Left colon (tissue), 2 donors: ENCODE data around the gene SHROOM3. TPM values are rescaled to one million over a fixed set of nuclear protein-coding genes. Genes with fewer than 3 reads are reported as not detected.

Source experiments
- ATAC-seq: fragments of 200-7000 bp; cut with Tn5 transposase; one replicate; pipeline ENCODE4 v1.9.1; 2020; ENCODE audit warnings: mild to moderate bottlenecking, moderate library complexity
- DNase-seq, 2 donors: peaks; one replicate each; pipeline ENCODE4 v3.0.0-alpha.2; 2020
- intact Hi-C, 2 donors: fragments of 100-400 bp; cut with DNase I in 1 of 2; cut with micrococcal nuclease in 1 of 2; formaldehyde crosslinking; loops; one replicate each; pipeline versions ENCODE4 v1.11.2 to v1.14.0; 2022; cut with DNase I, micrococcal nuclease
- total RNA-seq, 2 donors: library from RNA; stranded (reverse); fragmentation: NEBNext Ultra II Directional; extraction: Animal tissue kit (Norgen Biotek cat#: 25700); gene quantifications; one replicate each; pipeline ENCODE4 v1.2.1, GENCODE V29; 2021
- donor health status: DM: no; HTN: no; CAD: no.
- donor health status: DM: yes; HTN: yes; CAD: no.

SHROOM3 gene
- total RNA-seq, 2 donors from 2014 or later: 158 to 248 TPM

DNA sequence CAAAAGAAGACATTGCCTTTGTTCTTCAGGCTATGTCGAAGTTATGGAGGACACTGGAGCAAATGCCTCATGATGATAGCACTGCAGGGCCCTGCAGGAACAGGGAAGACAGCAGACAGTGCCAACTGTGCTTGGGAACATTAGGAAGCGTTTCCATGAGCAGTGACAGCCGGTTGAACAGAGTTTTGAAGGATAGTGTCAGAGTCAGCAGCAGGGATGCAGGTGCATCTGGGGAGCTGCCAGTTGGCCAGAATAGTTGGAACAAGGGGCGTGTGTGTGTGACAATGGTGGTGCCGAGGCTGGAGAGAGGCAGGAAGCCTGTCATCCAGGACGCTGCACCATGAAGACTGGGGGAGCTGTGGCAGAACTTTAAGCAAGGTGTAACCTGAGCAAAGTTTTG, 88.6 kb downstream of the SHROOM3 start:
- DNase-seq (no peak), ATAC-seq (no peak)
- intact Hi-C loops: no loop called here

GRCh38 chr4:76525751-76526150, 90.7 kb downstream of the SHROOM3 start:
- ATAC-seq (peak; percentile 72), DNase-seq (no peak)
- intact Hi-C loops: no loop called here

GRCh38 chr4:76526585-76526990, 91.6 kb downstream of the SHROOM3 start:
- peak; percentile 96 for ATAC-seq
- no peak for DNase-seq
- intact Hi-C loops: no loop called here

DNA sequence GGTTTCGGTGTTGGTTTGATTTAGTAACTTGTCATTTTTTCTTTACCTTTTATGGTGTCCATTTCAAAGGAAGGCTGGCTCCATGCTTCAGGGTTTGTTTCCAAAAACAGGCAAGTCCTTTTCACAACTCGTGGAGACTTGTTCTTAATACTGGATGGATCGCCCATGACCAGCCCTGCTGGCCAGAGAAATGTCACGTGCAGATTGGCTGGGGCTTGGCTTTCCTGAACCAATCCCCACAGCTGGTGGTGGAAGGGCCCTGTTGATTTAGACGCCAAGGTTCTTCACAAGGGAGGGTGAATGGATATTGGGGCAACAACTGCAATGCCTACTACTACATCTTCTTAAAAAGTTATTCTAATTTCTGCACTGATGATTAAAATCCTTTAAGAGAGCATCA, 92.6 kb downstream of the SHROOM3 start:
- no peak for ATAC-seq
- DNase-seq: no peak
- intact Hi-C loops: no loop called here

- intact Hi-C loops: no loop called here
- no peak for DNase-seq
- no peak for ATAC-seq
These were observed 96.6 kb downstream of the SHROOM3 start for GRCh38 chr4:76531597-76531996.

GRCh38 chr4:76532805-76533204, 97.8 kb downstream of the SHROOM3 start:
- ATAC-seq: no peak
- intact Hi-C loops: no loop called here

DNA sequence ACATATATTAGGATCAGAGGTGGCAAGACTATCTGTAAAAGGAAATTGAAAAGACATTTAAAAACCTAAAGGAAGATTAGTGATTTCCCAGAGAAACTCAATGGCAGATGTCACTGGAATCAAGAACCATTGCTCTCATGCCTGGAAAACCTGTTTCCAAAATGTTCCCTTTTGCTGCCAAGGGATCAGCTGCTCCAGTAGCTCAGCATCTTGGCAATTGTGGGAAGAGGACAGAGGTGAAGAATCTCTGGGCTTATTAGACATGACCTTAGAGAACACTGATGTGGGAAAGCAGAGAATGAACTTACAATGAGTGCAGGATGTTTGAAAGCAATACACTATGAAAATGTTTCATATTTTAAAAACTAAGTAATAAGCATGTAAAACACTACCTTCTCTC, 98.3 kb downstream of the SHROOM3 start:
- ATAC-seq (no peak), DNase-seq (no peak)
- intact Hi-C loops: no loop called here

More at GRCh38 chr4:76532805-76533204, 97.8 kb downstream of the SHROOM3 start:
- DNase-seq: no peak

DNA sequence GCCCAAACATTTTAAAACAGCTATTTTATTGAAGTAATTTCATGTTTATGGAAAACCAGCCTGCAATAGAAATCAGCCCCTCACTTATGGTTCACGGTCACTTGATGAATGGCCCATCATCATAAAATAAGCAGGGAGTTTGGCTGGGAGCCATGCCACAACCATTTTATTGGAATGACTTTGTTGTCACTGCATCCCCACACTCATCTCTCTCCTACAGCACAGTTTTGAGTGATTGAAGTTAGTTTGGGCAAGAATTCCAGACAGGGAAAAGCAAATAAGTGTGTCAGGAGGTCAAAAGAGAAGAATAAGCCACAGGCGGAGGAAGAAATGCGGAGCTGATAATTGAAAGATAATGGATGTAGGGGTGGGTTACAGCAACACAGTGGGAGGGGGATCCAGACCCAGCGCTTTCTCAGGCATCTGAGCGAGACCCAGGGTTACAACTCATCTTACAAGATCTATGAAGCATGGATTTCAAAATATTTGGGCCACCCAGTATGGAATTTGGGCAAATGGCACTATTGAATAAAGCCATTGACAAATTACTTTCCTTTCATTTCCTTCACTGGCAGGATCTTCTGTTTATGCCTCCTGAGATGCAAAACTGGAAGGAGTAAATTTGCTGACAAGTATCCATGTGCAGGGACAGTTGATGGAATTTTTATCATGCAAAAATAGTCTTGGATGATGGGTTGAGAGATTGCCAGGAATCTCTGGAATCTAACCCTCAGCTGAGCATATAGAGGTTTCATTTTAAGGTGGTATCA, 100.8 kb downstream of the SHROOM3 start:
- DNase-seq (peak in 1 of 2 donors; percentile 67), ATAC-seq (peak; percentile 58)
- intact Hi-C loops: no loop called here

- intact Hi-C loops: no loop called here
- DNase-seq (no peak), ATAC-seq (no peak)
These were observed 101.3 kb downstream of the SHROOM3 start for GRCh38 chr4:76536373-76536689.

GRCh38 chr4:76538296-76538695, 103.3 kb downstream of the SHROOM3 start:
- DNase-seq (no peak), ATAC-seq (no peak)
- intact Hi-C loops: no loop called here

- intact Hi-C loops: no loop called here
- ATAC-seq (peak; percentile 37), DNase-seq (no peak)
These were observed 105.0 kb downstream of the SHROOM3 start for GRCh38 chr4:76539979-76540378.

GRCh38 chr4:76540486-76540885, 105.5 kb downstream of the SHROOM3 start:
- intact Hi-C loops: no loop called here
- no peak for ATAC-seq

DNA sequence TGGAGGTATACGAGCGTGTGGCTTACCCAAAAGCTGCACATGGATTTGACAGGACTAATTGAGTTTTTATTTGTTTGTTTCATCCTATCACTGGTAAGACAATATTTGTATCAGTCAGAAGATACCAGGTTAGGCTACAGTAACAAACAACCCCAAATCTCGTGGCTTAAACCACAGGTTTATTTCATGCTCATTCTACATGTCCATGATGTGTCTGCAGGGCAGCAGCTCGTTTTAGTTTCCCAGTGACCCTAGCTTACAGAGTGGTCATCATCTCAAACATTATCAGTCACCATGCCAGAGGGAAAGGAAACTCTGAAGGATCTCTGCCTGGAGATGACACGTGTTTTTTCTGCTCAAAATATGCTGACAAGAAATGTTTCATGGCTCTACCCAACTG, 108.3 kb downstream of the SHROOM3 start:
- no peak for DNase-seq
- intact Hi-C loops: no loop called here
- no peak for ATAC-seq

More at GRCh38 chr4:76540486-76540885, 105.5 kb downstream of the SHROOM3 start:
- DNase-seq: no peak

DNA sequence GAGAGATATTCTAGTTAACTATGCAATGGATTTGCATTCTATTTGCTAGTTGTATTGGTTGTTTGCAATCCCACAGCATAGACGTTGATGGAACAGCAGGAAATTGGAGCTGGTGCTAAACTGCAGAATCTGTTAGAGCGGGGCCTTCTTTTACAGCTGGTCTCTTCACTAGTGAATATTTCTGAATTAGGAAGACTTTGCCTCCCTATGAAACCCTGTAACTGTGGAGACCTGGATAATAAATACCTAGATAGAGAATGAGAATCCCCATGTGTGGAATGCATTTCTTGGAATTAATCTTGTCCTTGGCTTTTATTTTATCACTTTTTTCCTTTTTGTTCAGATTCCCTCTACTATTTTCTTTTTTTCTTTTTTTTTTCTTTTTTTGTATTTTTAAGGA, 109.7 kb downstream of the SHROOM3 start:
- intact Hi-C loops: no loop called here
- no peak for ATAC-seq
- no peak for DNase-seq

DNA sequence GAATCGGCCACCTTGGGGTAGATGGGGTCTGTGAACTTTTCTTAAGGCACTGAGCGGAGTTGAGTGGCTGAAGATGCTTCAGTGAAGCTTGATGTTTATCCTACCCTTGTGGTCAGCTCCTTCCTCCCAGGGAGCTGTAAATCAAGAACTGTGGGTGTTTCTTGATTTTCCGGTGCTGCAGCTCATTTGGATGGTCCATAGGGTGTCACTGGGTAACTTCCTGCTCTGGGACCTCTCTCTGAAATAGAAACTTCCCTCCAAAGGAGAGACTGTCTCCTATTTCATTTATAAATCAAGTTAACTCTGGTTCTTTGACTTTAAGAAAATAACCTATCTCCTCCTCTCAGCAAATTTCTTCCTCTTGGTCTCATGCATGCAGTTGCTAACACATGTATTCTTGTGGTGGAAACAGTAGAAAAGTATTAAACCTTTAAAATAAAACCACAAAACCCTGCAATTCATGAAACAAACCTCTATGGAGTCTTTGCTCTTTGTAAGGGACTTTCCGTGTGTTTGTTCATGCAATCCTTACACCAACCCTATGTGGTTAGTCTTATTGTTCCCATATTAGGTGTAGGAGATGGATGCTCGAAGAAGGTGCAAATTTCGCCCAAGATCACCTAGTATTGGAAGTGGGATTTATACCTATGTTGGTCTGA, 110.3 kb downstream of the SHROOM3 start:
- DNase-seq (no peak), ATAC-seq (no peak)
- intact Hi-C loops: no loop called here

DNA sequence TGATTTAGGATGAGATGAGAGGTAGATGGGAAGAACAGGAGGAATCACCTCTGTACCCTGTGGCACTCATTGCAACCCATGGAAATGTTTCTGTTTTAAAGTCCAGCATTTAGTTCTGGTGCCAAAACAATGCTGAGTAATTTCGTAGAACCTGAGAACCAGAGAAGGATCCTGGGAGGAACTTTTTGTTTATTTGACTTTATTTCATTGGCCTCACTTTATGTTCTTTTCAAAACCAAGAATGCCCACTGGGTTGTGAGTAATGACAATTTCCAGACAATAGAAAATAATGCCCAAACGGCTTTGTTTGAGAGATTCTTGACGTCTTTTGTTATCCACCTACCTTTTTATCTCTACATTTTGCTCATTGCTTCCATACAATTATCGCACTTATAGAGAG, 111.3 kb downstream of the SHROOM3 start:
- intact Hi-C loops: no loop called here
- DNase-seq (no peak), ATAC-seq (no peak)

DNA sequence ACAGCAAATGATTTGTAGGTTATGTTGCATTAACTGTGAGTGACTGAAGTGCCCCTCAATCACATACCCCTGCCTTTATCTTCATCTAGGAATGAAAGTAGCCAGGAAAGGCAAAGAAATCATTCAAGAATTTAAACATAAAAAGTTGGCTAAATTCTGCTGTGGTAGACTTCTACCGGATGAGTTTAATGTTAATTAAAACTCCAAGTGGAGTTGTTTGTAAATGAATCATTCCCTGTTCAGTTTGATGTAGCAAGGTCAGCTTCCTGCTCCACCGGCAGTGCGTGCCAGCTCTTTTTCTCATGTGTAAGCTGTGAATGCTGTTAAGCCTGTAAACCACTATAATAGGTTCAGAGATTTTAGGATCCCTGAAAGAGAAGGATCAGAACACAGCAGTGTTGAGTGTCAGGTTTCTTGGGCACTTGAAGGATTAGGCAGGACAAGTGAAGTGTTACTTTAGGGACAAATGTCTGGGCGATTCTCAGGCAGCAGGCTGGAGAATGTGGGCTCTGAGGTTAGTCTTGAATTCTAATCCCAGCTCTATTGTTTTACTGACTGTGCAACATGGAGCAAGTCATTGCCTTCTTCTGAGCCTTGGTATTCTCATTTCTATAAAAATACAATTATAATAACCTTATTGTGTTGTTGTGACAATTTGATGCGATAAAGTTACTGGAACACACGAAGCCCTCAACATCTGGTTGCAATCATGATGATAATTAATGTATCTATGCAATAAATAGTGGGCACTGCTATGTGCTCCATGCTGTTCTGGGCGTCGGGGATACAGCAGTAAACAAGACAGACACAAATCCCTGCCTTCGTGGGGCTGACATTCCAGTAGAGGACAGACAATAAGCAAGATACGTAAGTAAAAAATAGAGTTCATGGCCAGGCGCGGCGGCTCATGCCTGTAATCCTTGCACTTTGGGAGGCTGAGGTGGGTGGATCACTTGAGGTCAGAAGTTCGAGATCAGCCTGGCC, 112.0 kb downstream of the SHROOM3 start:
- ATAC-seq (peak; percentile 73), DNase-seq (peak in 1 of 2 donors; percentile 25)
- intact Hi-C loops: no loop called here

DNA sequence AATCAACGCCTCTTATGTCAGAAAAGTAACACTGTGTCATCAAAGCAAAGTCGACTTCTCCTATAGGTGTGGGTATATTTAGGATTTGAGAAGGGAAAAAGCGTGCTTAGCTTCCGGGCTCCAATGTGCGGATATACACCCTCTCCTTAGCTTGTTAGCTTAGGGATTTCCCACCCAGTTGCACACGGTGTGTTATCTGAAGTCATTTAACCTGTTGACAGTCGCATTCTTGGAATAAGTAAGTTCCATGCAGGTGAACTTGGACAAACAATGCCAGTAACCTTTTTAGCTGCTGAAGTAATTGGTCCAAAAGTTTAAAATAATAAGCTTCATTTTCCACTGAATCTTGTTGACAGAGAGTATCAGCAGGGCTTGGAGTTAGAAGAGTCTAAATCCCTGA, 113.7 kb downstream of the SHROOM3 start:
- no peak for DNase-seq
- no peak for ATAC-seq
- intact Hi-C loops: no loop called here

GRCh38 chr4:76549765-76550164, 114.7 kb downstream of the SHROOM3 start:
- intact Hi-C loops: no loop called here
- DNase-seq (no peak), ATAC-seq (no peak)
